PC-9 (cell line): Measurements from ENCODE around the gene TAX1BP1. TPM values are rescaled to one million over a fixed set of nuclear protein-coding genes. Genes with fewer than 3 reads are reported as not detected.
A peak's percentile ranks its signal among the peaks of the same experiment; 100 is the strongest.

Source experiments
- BruUV-seq: library from RNA; stranded (reverse); fragments of 400-500 nt; replicated peaks from 2 replicates; lab custom pipeline; 2021; lab: Mats Ljungman, UMichigan
- CTCF ChIA-PET: fragments of 300-600 bp; sonication (Branson Sonifier 250); formaldehyde crosslinking; loops from one replicate; lab custom pipeline; 2022; ENCODE audit warnings: antibody characterized with exemption; lab: Charles Lee
- POLR2A ChIA-PET: fragments of 300-600 bp; sonication (Branson Sonifier 250); formaldehyde crosslinking; loops from one replicate; lab custom pipeline; 2022; ENCODE audit warnings: antibody characterized with exemption; ENCODE audit not compliant: unreplicated experiment; lab: Charles Lee
- DNase-seq, 2 experiments: peaks; one replicate each; pipeline versions ENCODE4 v3.0.0 to v3.0.0-alpha.2; 2015 to 2022; ENCODE audit warnings: mixed read lengths in 1 of 2
- H2AFZ ChIP-seq: fragments of 200-600 bp; sonication (generic); 2 replicates; pipeline ENCODE4 v1.8.1; 2017; ENCODE audit warnings: antibody characterized with exemption
- H3F3A ChIP-seq: fragments of 200-600 bp; sonication (generic); 2 replicates; pipeline ENCODE4 v1.8.1; 2017; ENCODE audit warnings: antibody characterized with exemption, mild to moderate bottlenecking, low read depth; ENCODE audit not compliant: insufficient read depth
- H3K27ac ChIP-seq: fragments of 200-600 bp; sonication (generic); 2 replicates; pipeline ENCODE4 v1.6.1; 2016; ENCODE audit warnings: mixed run types
- H3K27me3 ChIP-seq: fragments of 200-600 bp; sonication (generic); 2 replicates; pipeline ENCODE4 v1.6.1; 2016; ENCODE audit warnings: low read depth, mixed run types; ENCODE audit not compliant: insufficient read depth
- H3K36me3 ChIP-seq: fragments of 200-600 bp; sonication (generic); 2 replicates; pipeline ENCODE4 v1.6.1; 2016; ENCODE audit warnings: low read depth, mixed run types
- H3K4me1 ChIP-seq: fragments of 200-600 bp; sonication (generic); replicated peaks from 2 replicates; pipeline ENCODE4 v1.6.1; 2016; ENCODE audit warnings: mixed run types; ENCODE audit not compliant: insufficient read depth
- H3K4me2 ChIP-seq: fragments of 200-600 bp; sonication (generic); 2 replicates; pipeline ENCODE4 v1.6.1; 2017; ENCODE audit warnings: mixed run types
- H3K4me3 ChIP-seq: fragments of 200-600 bp; sonication (generic); 2 replicates; pipeline ENCODE4 v1.6.1; 2016; ENCODE audit warnings: mixed run types
- H3K79me2 ChIP-seq: fragments of 200-600 bp; sonication (generic); 2 replicates; pipeline ENCODE4 v1.6.1; 2017; ENCODE audit warnings: low read depth, mixed run types
- H3K9me2 ChIP-seq: fragments of 200-600 bp; sonication (generic); 2 replicates; pipeline ENCODE4 v1.8.1; 2017; ENCODE audit warnings: mild to moderate bottlenecking; ENCODE audit not compliant: insufficient read depth
- H3K9me3 ChIP-seq: fragments of 200-600 bp; sonication (generic); 2 replicates; pipeline ENCODE4 v1.8.1; 2016; ENCODE audit warnings: low read depth; ENCODE audit not compliant: insufficient read depth
- H4K20me1 ChIP-seq: fragments of 200-600 bp; sonication (generic); 2 replicates; pipeline ENCODE4 v1.8.1; 2017; ENCODE audit not compliant: insufficient read depth
- CTCF ChIP-seq: fragments of 200-600 bp; sonication (generic); conservative IDR thresholded peaks from 2 replicates; pipeline ENCODE4 v1.6.1; 2017; ENCODE audit warnings: mixed run types, antibody characterized with exemption, mild to moderate bottlenecking, moderate library complexity
- EZH2 ChIP-seq: fragments of 200-600 bp; sonication (generic); IDR thresholded peaks from 2 replicates; pipeline ENCODE4 v1.8.0; 2017; ENCODE audit warnings: antibody characterized with exemption, low read depth
- intact Hi-C: fragments of 100-400 bp; cut with micrococcal nuclease; formaldehyde crosslinking; loops from one replicate; pipeline ENCODE4 v1.10.0; 2022; ENCODE audit not compliant: unreplicated experiment
- total RNA-seq: library from RNA; stranded (reverse); gene quantifications from 2 replicates; pipeline ENCODE4 v1.2.3, GENCODE V29; 2021

TAX1BP1 gene
- total RNA-seq, 1 experiment from 2014 or later = 174 TPM

- no TSS peak for BruUV-seq
- no peaks in the 10 kb centered on the region for H3K27me3 ChIP-seq
- ChIA-PET CTCF (no interaction called here), POLR2A (interaction anchor here (0.8 kb wide), 1 partner anchor 472 kb away, joined by 4 read pairs; no protein-coding TSS in a partner anchor)
- peak in 1 of 2 experiments; percentile 88 for DNase-seq
- peaks cover 12% of the 10 kb centered on the region for H3K79me2 ChIP-seq
- H4K20me1 ChIP-seq = no peaks in the 10 kb centered on the region
- no peaks in the 10 kb centered on the region for H3K36me3 ChIP-seq
- TF ChIP-seq CTCF (no peak), EZH2 (no peak)
- no peak overlapping the region for H2AFZ ChIP-seq
- H3K9me3 ChIP-seq = no peaks in the 10 kb centered on the region
- H3K4me1 ChIP-seq = peaks cover 54% of the 10 kb centered on the region
- H3K9me2 ChIP-seq = no peaks in the 10 kb centered on the region
- peak overlapping the region; percentile 36 for H3K27ac ChIP-seq
- peak overlapping the region; percentile 1; the same call in 1 of the 2 replicates for H3K4me3 ChIP-seq
- peaks cover 27% of the 10 kb centered on the region for H3F3A ChIP-seq
- peak overlapping the region; percentile 50 for H3K4me2 ChIP-seq
- intact Hi-C loops = no loop called here
Observed at GRCh38 chr7:27735165-27735564, 4.8 kb upstream of the TAX1BP1 start.

- Histone ChIP-seq H3K27me3 (no peaks in the 10 kb centered on the region), H3K4me1 (peaks cover 54% of the 10 kb centered on the region), H3K79me2 (peaks cover 16% of the 10 kb centered on the region), H3K27ac (0 out of 2 replicates have a peak overlapping the region, but pooled peaks have one; percentile 36), H4K20me1 (no peaks in the 10 kb centered on the region), H3F3A (peaks cover 31% of the 10 kb centered on the region), H3K9me2 (no peaks in the 10 kb centered on the region), H2AFZ (no peak overlapping the region), H3K36me3 (no peaks in the 10 kb centered on the region), H3K9me3 (no peaks in the 10 kb centered on the region), H3K4me3 (no peak overlapping the region), H3K4me2 (peak overlapping the region; percentile 50)
- intact Hi-C loops = no loop called here
- CTCF ChIA-PET = no interaction called here
- DNase-seq = no peak
- POLR2A ChIA-PET = interaction anchor here (0.8 kb wide), 1 partner anchor 472 kb away, joined by 4 read pairs; no protein-coding TSS in a partner anchor
- TF ChIP-seq CTCF = no peak
- no peak for TF ChIP-seq EZH2
- no TSS peak for BruUV-seq
Observed at GRCh38 chr7:27735831-27736230, 4.1 kb upstream of the TAX1BP1 start.

- intact Hi-C loops = loop anchor here (1.0 kb wide), 1 partner anchor 304 kb away; no protein-coding TSS in a partner anchor
- H2AFZ ChIP-seq = peak overlapping the region; percentile 25
- no peaks in the 10 kb centered on the region for H3K9me3 ChIP-seq
- POLR2A ChIA-PET = interaction anchor here (0.6 kb wide), 1 partner anchor 28 kb away, joined by 5 read pairs; no protein-coding TSS in a partner anchor
- TF ChIP-seq CTCF (no peak), EZH2 (no peak)
- H4K20me1 ChIP-seq = no peaks in the 10 kb centered on the region
- peak overlapping the region; percentile 24; the same call in 1 of the 2 replicates for H3K4me3 ChIP-seq
- H3K36me3 ChIP-seq = no peaks in the 10 kb centered on the region
- H3K27me3 ChIP-seq = no peaks in the 10 kb centered on the region
- no peaks in the 10 kb centered on the region for H3K9me2 ChIP-seq
- CTCF ChIA-PET = no interaction called here
- peak overlapping the region; percentile 84 for H3K4me2 ChIP-seq
- H3K79me2 ChIP-seq = peaks cover 30% of the 10 kb centered on the region
- H3F3A ChIP-seq = peaks cover 35% of the 10 kb centered on the region
- BruUV-seq = no TSS peak
- peaks cover 60% of the 10 kb centered on the region for H3K4me1 ChIP-seq
- peak overlapping the region; percentile 84 for H3K27ac ChIP-seq
- no peak for DNase-seq
Observed at GRCh38 chr7:27737178-27737577, 2.8 kb upstream of the TAX1BP1 start.
